Measurements from ENCODE around the gene JOSD1. TPM values are rescaled to one million over a fixed set of nuclear protein-coding genes. Genes with fewer than 3 reads are reported as not detected.
A peak's percentile ranks its signal among the peaks of the same experiment; 100 is the strongest.

Gene JOSD1
- total RNA-seq, 1 experiment from 2014 or later, result 19.2 TPM

DNA sequence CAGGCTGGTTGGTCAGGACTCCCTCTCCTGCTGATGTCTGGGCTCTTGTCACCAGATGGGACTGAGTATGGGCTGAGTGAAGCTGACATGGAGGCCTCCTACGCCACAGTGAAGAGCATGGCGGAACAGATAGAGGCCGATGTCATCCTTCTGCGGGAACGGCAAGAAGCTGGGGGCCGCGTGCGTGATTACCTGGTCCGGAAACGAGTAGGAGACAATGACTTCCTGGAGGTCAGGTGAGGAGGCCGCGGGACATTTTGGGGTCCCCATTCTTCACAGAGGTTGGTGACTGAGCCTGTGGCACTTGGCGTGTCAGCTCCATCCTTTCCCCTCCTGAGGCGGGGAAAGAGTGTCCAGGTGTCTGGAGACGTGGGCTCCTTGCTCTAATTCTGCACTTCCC is 15.1 kb upstream of the JOSD1 start:
- no peak overlapping the region for H3K4me3 Mint-ChIP-seq
- H3K27ac Mint-ChIP-seq, result peak overlapping the region; percentile 7 to 96 (median 52); a peak in 4 of 7 replicates

More for the DNA sequence above, 15.1 kb upstream of the JOSD1 start:
- H3K36me3 Mint-ChIP-seq (ENCODE audit: insufficient read depth in 1 of 3, low read depth in 3 of 3), result peaks cover 14 to 59% (median 45%) of the 10 kb centered on the region in 3 experiments
- Histone ChIP-seq H3K18ac (ENCODE audit: insufficient read length, low read depth, low read length) (no peak overlapping the region), H2BK12ac (ENCODE audit: insufficient read length, low read depth, low read length) (no peak overlapping the region), H4K8ac (replicated peaks; ENCODE audit: insufficient read length, low read depth, low read length) (no peak overlapping the region), H2BK15ac (ENCODE audit: low read depth, low read length) (no peak overlapping the region), H4K5ac (ENCODE audit: insufficient read length, low read depth, low read length) (no peak overlapping the region), H3T11ph (ENCODE audit: low read length) (no peak overlapping the region), H3K79me2 (ENCODE audit: insufficient read depth, low read length) (peaks cover 12% of the 10 kb centered on the region; the same call in 1 of the 2 replicates), H3K23ac (ENCODE audit: insufficient read length, low read depth, low read length) (no peak overlapping the region), H3K14ac (ENCODE audit: insufficient read depth, low read length) (no peak overlapping the region), H2BK5ac (ENCODE audit: insufficient read length, low read length) (no peak overlapping the region), H2AFZ (ENCODE audit: low read length) (no peak overlapping the region), H2AK5ac (ENCODE audit: insufficient read length, low read length) (no peak overlapping the region), H3K56ac (ENCODE audit: insufficient read length, low read depth, low read length) (no peak overlapping the region), H3K27me3 (ENCODE audit: insufficient read depth, low read length) (no peaks in the 10 kb centered on the region), H3K4me2 (ENCODE audit: insufficient read depth, insufficient read length, low read length) (no peak overlapping the region), H2BK20ac (ENCODE audit: low read depth, low read length, poor library complexity, severe bottlenecking) (no peak overlapping the region), H3K4me1 (ENCODE audit: insufficient read depth, low read length) (peaks cover 10% of the 10 kb centered on the region; the same call in 1 of the 2 replicates), H3K27ac (ENCODE audit: insufficient read length, low read depth, low read length) (no peak overlapping the region), H3K9me3 (ENCODE audit: control insufficient read depth, low read depth, low read length) (no peaks in the 10 kb centered on the region), H3K23me2 (ENCODE audit: insufficient read length, low read depth, low read length, poor library complexity, severe bottlenecking) (no peaks in the 10 kb centered on the region), H3K4ac (ENCODE audit: low read depth, low read length) (no peak overlapping the region), H3K9ac (ENCODE audit: extremely low read depth, insufficient read length, low read length) (no peak overlapping the region), H2BK120ac (ENCODE audit: low read depth, low read length, poor library complexity, severe bottlenecking) (no peak overlapping the region), H4K20me1 (ENCODE audit: control insufficient read depth, insufficient read depth, insufficient read length) (no peaks in the 10 kb centered on the region), H3K79me1 (ENCODE audit: insufficient read depth, low read depth, low read length, poor library complexity, severe bottlenecking) (peaks cover 4% of the 10 kb centered on the region), H4K91ac (ENCODE audit: insufficient read length, low read depth, low read length) (no peak overlapping the region)
- WGBS (ENCODE audit: extremely low coverage, insufficient read length, low lambda C conversion rate), result no CpG with 5 or more reads among the region's 15 CpGs
- DNase-seq, result no peak
- H3K9me3 Mint-ChIP-seq, result no peaks in the 10 kb centered on the region
- peaks cover 27 to 42% of the 10 kb centered on the region in 2 experiments for H3K4me1 Mint-ChIP-seq
- no peaks in the 10 kb centered on the region for H3K27me3 Mint-ChIP-seq (ENCODE audit: low read depth)
- TF ChIP-seq, protein P1, sequence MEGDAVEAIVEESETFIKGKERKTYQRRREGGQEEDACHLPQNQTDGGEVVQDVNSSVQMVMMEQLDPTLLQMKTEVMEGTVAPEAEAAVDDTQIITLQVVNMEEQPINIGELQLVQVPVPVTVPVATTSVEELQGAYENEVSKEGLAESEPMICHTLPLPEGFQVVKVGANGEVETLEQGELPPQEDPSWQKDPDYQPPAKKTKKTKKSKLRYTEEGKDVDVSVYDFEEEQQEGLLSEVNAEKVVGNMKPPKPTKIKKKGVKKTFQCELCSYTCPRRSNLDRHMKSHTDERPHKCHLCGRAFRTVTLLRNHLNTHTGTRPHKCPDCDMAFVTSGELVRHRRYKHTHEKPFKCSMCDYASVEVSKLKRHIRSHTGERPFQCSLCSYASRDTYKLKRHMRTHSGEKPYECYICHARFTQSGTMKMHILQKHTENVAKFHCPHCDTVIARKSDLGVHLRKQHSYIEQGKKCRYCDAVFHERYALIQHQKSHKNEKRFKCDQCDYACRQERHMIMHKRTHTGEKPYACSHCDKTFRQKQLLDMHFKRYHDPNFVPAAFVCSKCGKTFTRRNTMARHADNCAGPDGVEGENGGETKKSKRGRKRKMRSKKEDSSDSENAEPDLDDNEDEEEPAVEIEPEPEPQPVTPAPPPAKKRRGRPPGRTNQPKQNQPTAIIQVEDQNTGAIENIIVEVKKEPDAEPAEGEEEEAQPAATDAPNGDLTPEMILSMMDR (conservative IDR thresholded peaks at IDR 0.05), result no peak
